SH-SY5Y (cell line): ENCODE measurements around the gene RAP1GAP2.

ENCODE experiments used
- GATA2 ChIP-seq: IDR thresholded peaks from 2 replicates; pipeline ENCODE4 v1.6.1; 2011; ENCODE audit warnings: mild to moderate bottlenecking, low read depth, low read length
- GATA3 ChIP-seq: IDR thresholded peaks from 2 replicates; pipeline ENCODE4 v1.6.1; 2011; ENCODE audit warnings: low read depth, mild to moderate bottlenecking, low read length, moderate library complexity

- TF ChIP-seq GATA2: no peak
- no peak for TF ChIP-seq GATA3
Measured at GRCh38 chr17:2978116-2978515, 181.9 kb downstream of the RAP1GAP2 start.
